Uterus (tissue), 4 donors: ENCODE data around the gene TLE2. TPM values are rescaled to one million over a fixed set of nuclear protein-coding genes. Genes with fewer than 3 reads are reported as not detected.

Experiments
- DNase-seq, 2 donors: peaks; one replicate each; pipeline ENCODE4 v3.0.0-alpha.2; 2019 to 2020
- H3K27ac ChIP-seq, 2 donors: fragments of 200-600 bp; sonication (generic); 1 replicate in 1 of 2; 2 replicates in 1 of 2; pipeline ENCODE4 v1.5.1; 2016 to 2018
- H3K27me3 ChIP-seq, 2 donors: fragments of 200-600 bp; sonication (generic); one replicate each; pipeline ENCODE4 v1.5.1; 2018 to 2019; ENCODE audit warnings: control low read depth in 1 of 2
- H3K36me3 ChIP-seq, 2 donors: fragments of 200-600 bp; sonication (generic); one replicate each; pipeline ENCODE4 v1.5.1; 2019; ENCODE audit warnings: control low read depth in 1 of 2
- H3K4me1 ChIP-seq, 2 donors: fragments of 200-600 bp; sonication (generic); one replicate each; pipeline ENCODE4 v1.5.1; 2018 to 2019; ENCODE audit warnings: control low read depth in 1 of 2
- H3K4me3 ChIP-seq, 2 donors: fragments of 200-600 bp; sonication (generic); 1 replicate in 1 of 2; 2 replicates in 1 of 2; pipeline ENCODE4 v1.5.1; 2018 to 2019; ENCODE audit warnings: mild to moderate bottlenecking in 1 of 2
- H3K9me3 ChIP-seq, 2 donors: fragments of 200-600 bp; sonication (generic); one replicate each; pipeline ENCODE4 v1.5.1; 2019; ENCODE audit warnings: control low read depth in 1 of 2
- POLR2A ChIP-seq, 2 donors: fragments of 450-650 bp; IDR thresholded peaks; one replicate each; pipeline ENCODE4 v1.6.1; 2016; ENCODE audit warnings: antibody characterized with exemption in 2 of 2, mild to moderate bottlenecking in 1 of 2, moderate library complexity in 1 of 2
- intact Hi-C: fragments of 100-400 bp; cut with DNase I; formaldehyde crosslinking; loops from one replicate; pipeline ENCODE4 v1.15.1; 2023; ENCODE audit warnings: low total_unique reads
- total RNA-seq, 4 donors: library from RNA; depleted of rRNA in 3 of 4; stranded (reverse); fragments of >200 nt in 3 of 4; gene quantifications; one replicate each; pipeline versions ENCODE4 v1.1.0 to v1.2.4, GENCODE V29; 2014 to 2023
- TF ChIP-seq, protein P1 (sequence below), 4 experiments: fragments of 200-600 bp in 2 of 4; fragments of 450-650 bp in 2 of 4; sonication (generic) in 2 of 4; IDR thresholded peaks; one replicate each; pipeline ENCODE4 v1.5.1; 2016 to 2019; ENCODE audit warnings: antibody characterized with exemption in 4 of 4, mild to moderate bottlenecking in 2 of 4, moderate library complexity in 1 of 4
- donor health status: DM: yes; HTN: yes; CAD: no.

Gene TLE2
- total RNA-seq, 4 donors from 2014 or later = 24.9 to 102 (median 62.3) TPM

DNA sequence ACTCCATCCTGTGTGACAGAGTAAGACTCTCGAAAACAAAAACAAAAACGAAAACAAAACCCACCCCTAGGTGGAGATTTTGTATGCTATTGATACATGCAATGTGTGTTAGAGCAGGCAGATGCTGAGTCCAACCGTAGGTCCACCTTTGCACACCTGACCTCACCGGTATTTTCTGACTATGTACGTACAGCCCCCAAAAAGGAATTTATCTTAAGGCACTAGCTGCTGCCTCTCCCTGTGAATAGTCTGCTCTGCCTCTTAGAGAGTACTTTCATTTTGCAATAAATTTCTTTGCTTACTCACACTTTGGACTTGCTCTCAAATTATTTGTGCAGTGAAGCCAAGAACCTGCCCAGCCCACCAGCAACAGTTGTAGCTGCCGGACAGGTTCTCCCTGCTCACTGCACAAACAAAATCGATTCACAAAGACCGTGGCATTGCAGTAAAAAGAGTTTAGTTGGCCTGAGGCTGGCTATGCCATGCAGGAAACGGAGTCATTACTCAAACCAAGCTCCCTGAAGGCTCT lies 76.1 kb downstream of the TLE2 start:
- Histone ChIP-seq H3K27ac (peak overlapping the region in 1 of 2 donors; percentile 23), H3K4me1 (peaks cover 0 to 5% of the 10 kb centered on the region in 2 donors), H3K9me3 (no peaks in the 10 kb centered on the region), H3K36me3 (no peaks in the 10 kb centered on the region), H3K4me3 (peak overlapping the region in 1 of 2 donors; percentile 10), H3K27me3 (no peaks in the 10 kb centered on the region)
- DNase-seq = no peak
- intact Hi-C loops = loop anchor here (10.0 kb wide), 1 partner anchor 152 kb away; no protein-coding TSS in a partner anchor
- TF ChIP-seq, protein P1, sequence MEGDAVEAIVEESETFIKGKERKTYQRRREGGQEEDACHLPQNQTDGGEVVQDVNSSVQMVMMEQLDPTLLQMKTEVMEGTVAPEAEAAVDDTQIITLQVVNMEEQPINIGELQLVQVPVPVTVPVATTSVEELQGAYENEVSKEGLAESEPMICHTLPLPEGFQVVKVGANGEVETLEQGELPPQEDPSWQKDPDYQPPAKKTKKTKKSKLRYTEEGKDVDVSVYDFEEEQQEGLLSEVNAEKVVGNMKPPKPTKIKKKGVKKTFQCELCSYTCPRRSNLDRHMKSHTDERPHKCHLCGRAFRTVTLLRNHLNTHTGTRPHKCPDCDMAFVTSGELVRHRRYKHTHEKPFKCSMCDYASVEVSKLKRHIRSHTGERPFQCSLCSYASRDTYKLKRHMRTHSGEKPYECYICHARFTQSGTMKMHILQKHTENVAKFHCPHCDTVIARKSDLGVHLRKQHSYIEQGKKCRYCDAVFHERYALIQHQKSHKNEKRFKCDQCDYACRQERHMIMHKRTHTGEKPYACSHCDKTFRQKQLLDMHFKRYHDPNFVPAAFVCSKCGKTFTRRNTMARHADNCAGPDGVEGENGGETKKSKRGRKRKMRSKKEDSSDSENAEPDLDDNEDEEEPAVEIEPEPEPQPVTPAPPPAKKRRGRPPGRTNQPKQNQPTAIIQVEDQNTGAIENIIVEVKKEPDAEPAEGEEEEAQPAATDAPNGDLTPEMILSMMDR (IDR thresholded peaks at IDR 0.05) = peak in 1 of 4 experiments; percentile 8
- no peak for TF ChIP-seq POLR2A (IDR thresholded peaks at IDR 0.05)

DNA sequence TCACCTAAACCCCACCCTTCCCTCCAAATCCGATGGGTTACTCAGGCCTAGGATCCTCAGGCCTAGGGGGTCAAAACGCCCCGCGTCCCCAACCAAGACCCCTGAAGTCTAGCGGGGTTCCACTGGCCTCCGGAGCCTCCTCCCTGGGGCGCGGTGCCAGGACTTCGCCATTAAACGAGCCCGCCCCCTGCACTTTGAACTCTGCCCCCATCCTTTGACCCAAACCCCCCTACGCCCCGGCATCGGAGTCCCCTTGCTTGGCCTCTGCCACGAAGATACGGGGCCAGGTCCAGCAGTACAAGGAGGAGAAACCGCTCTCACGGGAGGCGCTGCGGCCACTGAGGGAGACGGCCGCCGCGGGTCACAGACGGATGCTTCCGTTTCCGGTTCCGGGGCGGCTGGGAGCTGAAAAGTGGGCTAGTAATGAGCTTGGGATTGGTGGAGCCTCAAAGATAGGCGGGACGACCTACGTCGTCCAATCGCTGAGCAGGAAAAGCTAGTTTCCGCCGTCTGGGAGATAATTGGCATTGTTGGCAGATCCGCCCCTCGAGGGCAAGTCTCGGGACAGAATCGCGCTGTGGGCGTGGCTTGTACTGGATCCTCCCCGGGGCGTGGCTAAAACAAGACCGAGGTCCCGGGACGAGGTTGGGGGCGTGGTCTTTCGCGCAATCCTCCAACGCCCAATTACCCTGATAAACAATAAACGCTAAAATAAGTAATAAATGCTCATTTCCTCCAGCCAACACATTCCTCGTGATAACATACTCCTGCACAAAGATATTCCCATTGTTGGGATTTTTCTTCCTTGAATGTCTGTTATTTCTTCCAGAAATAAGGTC lies 78.6 kb downstream of the TLE2 start:
- H3K27ac ChIP-seq = peak overlapping the region; percentile 96 to 97
- TF ChIP-seq, protein P1 (IDR thresholded peaks at IDR 0.05) = peak in 1 of 4 experiments; percentile 6
- peak; percentile 67 to 90 for TF ChIP-seq POLR2A (IDR thresholded peaks at IDR 0.05)
- H3K4me3 ChIP-seq = peak overlapping the region; percentile 74 to 75
- H3K36me3 ChIP-seq = no peaks in the 10 kb centered on the region
- no peaks in the 10 kb centered on the region for H3K9me3 ChIP-seq
- peak; percentile 100 for DNase-seq
- intact Hi-C loops = loop anchor here (10.0 kb wide), 1 partner anchor 154 kb away; no protein-coding TSS in a partner anchor
- no peaks in the 10 kb centered on the region for H3K27me3 ChIP-seq
- peaks cover 0 to 5% of the 10 kb centered on the region in 2 donors for H3K4me1 ChIP-seq

DNA sequence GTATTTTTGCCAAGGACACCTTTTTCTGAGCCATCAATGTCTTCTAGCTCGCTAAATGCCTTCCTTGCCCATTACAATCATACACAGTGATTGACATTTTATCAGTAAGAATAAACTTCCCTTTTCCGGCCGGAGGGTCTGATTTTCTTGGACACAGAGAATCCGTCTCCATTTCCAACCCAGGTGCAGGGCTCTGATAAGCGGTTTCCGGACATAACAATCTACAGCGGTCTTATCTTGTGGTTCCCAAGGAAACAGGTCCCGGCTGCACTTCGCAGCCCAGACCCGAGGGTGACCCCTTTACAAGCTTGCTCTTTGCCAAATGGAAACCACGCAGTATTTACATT lies 79.2 kb downstream of the TLE2 start:
- TF ChIP-seq, protein P1 (IDR thresholded peaks at IDR 0.05) = no peak
- TF ChIP-seq POLR2A (IDR thresholded peaks at IDR 0.05) = no peak
- no peaks in the 10 kb centered on the region for H3K36me3 ChIP-seq
- H3K27me3 ChIP-seq = no peaks in the 10 kb centered on the region
- DNase-seq = peak in 1 of 2 donors; percentile 59
- intact Hi-C loops = loop anchor here (10.0 kb wide), 1 partner anchor 155 kb away; no protein-coding TSS in a partner anchor
- peak overlapping the region; percentile 74 to 75 for H3K4me3 ChIP-seq
- peak overlapping the region; percentile 96 to 97 for H3K27ac ChIP-seq
- peaks cover 0 to 5% of the 10 kb centered on the region in 2 donors for H3K4me1 ChIP-seq
- no peaks in the 10 kb centered on the region for H3K9me3 ChIP-seq

Other genes starting within 250 kb of the TLE2 start
- 10 to 100 TPM in 3 of 4 donors, 1 to 10 TPM in 1; 9.5 to 50.7 (median 23.6) TPM for gene SGTA, start 246.0 kb downstream of the TLE2 start, total RNA-seq
- 10 to 100 TPM in 2 of 4 donors, 1 to 10 TPM in 2; 5.9 to 51.8 (median 25.2) TPM for gene THOP1, start 243.8 kb downstream of the TLE2 start, total RNA-seq
- gene ZNF554, start 209.4 kb downstream of the TLE2 start, total RNA-seq = 10 to 100 TPM in 1 of 4 donors, 1 to 10 TPM in 3; 2.1 to 15.8 (median 5.0) TPM
- 10 to 100 TPM in 3 of 4 donors, 1 to 10 TPM in 1; 4.6 to 22.7 (median 17.7) TPM for gene ZNF555, start 187.8 kb downstream of the TLE2 start, total RNA-seq
- under 1 TPM in 2 of 4 donors, not detected in 2; 0.28 to 0.73 TPM for gene ZNF556, start 161.9 kb downstream of the TLE2 start, total RNA-seq
- 1 to 10 TPM; 3.2 to 7.7 (median 5.3) TPM for gene ZNF57, start 128.4 kb downstream of the TLE2 start, total RNA-seq
- 10 to 100 TPM in 2 of 4 donors, 1 to 10 TPM in 2; 2.4 to 17.9 (median 9.1) TPM for gene ZNF77, start 84.3 kb downstream of the TLE2 start, total RNA-seq
- 1 to 10 TPM in 2 of 4 donors, under 1 TPM in 1, not detected in 1; 0.46 to 3.5 (median 1.1) TPM for gene TLE6, start 51.7 kb downstream of the TLE2 start, total RNA-seq
- gene TLE5, start 33.2 kb upstream of the TLE2 start, total RNA-seq = 100 to 1,000 TPM in 3 of 4 donors, 10 to 100 TPM in 1; 86.1 to 644 (median 429) TPM
- gene GNA11, start 65.1 kb upstream of the TLE2 start, total RNA-seq = 10 to 100 TPM in 3 of 4 donors, 1 to 10 TPM in 1; 8.5 to 71.8 (median 27.7) TPM
- 1 to 10 TPM; 1.2 to 7.2 (median 2.9) TPM for gene GNA15, start 106.8 kb upstream of the TLE2 start, total RNA-seq
- 1 to 10 TPM in 2 of 4 donors, not detected in 2; 1.3 to 2.0 TPM for gene S1PR4, start 149.5 kb upstream of the TLE2 start, total RNA-seq
- 10 to 100 TPM; 19.2 to 37.3 (median 28.2) TPM for gene NCLN, start 156.7 kb upstream of the TLE2 start, total RNA-seq
- under 1 TPM in 2 of 4 donors, not detected in 2; 0.28 to 0.73 TPM for gene CELF5, start 195.4 kb upstream of the TLE2 start, total RNA-seq